ENCODE data around the gene PPP2R2C.

The PPP2R2C gene

GRCh38 chr4:6339818-6340445 lies 132.5 kb downstream of the PPP2R2C start:
- DNase-seq = no peak

- DNase-seq = no peak
These were observed 133.2 kb downstream of the PPP2R2C start for GRCh38 chr4:6338951-6339817.

GRCh38 chr4:6338175-6338950 lies 134.1 kb downstream of the PPP2R2C start:
- DNase-seq = peak; percentile 75

DNA sequence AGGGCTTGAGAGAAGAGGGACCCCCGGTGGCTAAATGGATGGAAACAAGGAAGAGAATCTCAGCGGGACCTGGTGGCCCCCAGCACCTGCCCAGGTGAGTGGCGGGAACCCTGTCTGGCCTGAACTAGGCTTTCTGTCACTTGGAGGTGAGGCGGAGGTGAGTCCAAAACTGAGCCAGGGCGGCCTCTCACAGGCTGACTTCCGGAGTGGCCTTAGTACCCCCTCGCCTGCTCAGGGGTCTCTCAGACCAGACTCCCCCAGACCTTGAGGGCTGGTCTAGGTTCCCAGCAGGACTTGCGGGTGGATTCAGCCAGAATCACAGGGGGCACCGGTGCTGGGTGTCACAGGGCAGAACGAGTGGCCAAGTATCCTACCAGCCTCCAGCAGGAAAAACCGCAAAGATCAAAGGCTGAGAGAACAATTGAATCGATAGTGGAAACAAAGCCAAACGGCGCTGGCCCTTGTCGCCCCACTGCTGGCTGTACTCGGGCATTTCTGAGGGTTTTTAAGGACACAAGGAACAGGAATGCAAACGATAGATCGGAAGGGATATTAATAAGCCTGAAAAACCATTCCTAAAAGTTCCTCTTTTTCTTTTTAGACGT lies 135.0 kb downstream of the PPP2R2C start:
- DNase-seq = no peak

- DNase-seq = no peak
These were observed 136.2 kb downstream of the PPP2R2C start for GRCh38 chr4:6336166-6336565.

DNA sequence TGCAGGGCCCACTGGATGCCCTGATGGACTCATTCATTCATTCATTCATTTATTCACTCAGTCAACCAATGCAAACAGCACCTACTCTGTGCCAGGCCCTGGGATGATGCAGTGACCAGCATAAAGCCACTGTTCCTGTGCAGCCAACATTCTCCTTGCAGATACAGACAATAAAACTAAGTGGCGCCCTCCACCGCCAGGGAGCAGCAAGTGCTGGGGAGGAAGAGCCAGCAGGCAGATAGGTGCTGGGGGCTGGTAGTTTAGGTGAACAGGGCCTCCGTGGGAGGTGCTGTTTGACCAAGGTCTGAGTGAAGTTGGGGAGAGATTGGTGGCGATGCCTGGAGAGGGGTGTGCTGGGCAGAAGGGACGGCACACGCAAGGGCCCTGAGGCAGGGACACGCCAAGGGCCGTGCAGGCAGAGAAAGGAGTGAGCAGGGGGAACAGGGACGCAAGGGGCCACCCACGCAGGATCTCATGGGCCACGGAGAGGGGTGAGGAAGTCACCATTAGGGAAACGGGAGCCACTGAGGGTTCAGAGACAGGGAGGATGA lies 137.3 kb downstream of the PPP2R2C start:
- no peak for DNase-seq

GRCh38 chr4:6334203-6334887 lies 138.1 kb downstream of the PPP2R2C start:
- no peak for DNase-seq

- DNase-seq = peak; percentile 31
These were observed 138.9 kb downstream of the PPP2R2C start for GRCh38 chr4:6333301-6334202.

DNA sequence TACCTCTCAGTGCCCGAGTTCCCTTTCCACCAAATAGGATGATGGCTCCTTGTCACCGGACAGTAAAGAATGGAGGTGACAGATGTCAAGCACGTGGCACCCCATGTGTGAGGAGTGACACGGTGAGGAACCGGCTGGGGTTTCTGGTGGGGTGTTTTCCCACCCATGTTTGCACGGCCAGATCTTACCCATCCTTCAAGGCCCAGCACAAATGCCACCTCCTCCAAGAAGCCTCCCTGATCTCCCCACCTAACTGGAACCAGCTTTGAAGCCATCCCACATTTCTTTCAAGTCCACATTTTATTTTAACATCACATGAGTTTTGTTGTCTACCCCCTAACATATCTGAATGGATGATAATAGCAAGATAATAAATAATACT lies 139.8 kb downstream of the PPP2R2C start:
- DNase-seq = no peak

- peak; percentile 23 for DNase-seq
These were observed 140.3 kb downstream of the PPP2R2C start for GRCh38 chr4:6332042-6332668.

- DNase-seq = no peak
These were observed 140.9 kb downstream of the PPP2R2C start for GRCh38 chr4:6331468-6331867.

DNA sequence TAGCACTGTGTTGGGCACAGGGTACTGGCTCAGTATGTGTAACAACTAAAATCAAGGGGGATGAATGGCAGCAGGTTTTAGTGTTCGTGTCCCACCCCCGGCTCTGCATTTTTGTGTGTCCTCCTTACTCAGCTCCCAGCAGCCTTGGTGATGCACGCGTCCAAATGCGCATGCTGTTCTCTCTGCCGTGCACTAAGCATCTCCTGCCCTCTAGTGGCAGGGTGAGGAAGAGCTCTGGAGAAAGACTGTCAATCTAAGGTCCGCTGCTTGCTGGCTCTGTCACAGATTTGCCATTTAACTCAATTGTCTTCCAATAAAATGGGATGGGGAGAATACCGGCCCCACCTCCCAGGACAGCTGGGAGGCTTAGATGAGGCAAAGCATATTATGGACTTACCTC lies 141.4 kb downstream of the PPP2R2C start:
- DNase-seq = peak; percentile 25

DNA sequence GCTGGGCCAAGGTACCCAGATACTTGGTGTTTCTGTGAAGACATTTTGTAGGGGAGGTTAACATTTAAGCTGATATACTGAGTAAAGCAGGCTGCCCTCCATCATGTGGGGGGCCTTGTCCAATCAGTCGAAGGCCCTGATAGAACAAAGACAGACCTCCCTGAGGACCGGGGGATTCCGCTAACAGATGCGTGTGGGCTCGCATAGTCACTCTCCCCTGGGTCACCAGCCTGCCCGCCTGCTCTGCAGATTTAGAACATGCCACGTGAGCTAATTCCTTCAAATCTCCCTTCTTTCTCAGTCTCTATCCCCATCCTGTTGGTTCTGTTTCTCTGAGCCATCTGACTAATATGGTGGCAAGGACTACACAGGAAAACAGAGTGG lies 142.0 kb downstream of the PPP2R2C start:
- DNase-seq = no peak

DNA sequence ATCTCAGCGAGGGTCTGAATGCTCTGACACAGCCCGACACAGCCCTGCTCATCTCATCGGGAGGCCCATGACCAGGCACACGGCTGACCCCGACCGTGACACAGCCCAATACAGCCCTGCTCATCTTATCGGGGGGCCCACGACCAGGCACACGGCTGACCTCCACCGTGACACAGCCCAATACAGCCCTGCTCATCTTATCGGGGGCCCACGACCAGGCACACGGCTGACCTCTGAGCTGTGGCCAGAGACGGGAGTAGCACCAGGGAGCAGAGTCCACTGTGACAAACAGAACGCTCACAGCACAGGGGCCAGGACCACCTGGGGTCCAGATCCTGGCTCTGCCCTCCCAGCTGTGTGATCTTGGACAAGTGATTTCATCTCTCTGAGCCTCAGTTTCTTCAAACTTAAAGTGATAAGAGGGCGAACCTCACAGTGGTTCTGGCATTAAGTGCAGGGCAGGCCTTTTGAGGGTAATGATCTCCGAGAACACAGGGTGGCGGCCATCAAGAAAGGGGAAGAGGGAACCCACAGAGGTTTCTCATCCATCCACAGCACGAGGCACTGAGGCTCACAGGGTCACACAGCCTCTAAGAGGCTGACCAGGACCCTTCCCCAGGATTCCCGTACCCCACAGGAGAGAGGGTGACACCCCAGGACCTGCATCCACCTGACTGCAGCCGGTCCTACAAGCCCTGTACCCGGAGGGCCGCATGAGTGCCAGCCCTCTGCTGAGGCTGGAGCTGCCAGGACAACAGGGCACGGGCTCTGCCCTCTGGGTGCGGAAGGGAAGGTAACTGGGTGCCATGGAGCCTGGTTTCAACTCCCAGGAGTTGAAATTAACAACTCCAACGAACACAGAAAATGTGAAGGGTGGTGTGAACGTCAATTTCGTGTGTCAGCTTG lies 142.7 kb downstream of the PPP2R2C start:
- no peak for DNase-seq

DNA sequence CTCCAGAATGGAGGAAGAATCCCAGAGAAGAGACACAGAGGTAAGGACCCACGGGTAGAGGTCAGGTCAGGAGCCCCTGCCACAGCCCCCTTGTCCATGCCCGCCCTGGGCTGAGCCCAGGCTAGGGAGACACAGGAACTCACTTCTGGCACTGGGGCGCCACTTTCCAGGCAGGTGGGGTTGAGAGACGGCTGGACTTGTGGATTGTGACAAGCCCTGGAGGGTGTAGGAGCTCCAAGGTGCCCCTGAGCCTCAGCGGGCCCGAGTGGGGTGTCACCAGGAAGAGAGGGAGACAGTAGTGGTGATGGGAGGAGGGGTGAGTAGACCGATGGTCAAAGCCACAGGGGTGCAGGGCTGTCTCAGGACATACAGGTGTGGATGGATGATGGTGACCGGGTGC lies 143.9 kb downstream of the PPP2R2C start:
- DNase-seq = no peak

- peak; percentile 63 for DNase-seq
These were observed 145.0 kb downstream of the PPP2R2C start for GRCh38 chr4:6327220-6327917.

- no peak for DNase-seq
These were observed 145.9 kb downstream of the PPP2R2C start for GRCh38 chr4:6326312-6327060.

DNA sequence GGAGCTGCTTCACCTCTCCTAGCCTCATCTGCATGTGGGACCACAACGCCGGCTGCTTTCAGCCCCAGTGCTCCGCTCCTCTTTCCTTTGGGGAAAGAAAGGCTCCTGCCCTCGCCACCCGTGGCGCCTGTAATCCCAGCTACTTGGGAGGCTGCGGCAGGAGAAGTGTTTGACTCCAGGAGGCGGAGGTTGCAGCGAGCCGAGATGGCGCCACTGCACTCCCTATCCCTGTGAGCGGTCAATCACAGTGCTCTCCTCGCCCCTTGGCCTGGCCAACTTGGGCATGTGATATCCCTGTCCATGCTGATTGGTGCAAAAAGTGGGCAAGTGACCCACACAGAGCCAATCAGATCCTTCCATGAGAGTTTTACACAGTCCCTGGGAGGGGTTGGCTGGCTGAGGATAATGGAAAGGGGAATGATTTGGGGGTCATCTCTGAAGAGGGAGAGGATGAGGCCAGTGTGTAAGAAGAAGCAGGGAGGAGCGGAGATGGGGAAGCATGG lies 146.6 kb downstream of the PPP2R2C start:
- DNase-seq = no peak
